Cerebellar nuclear complex (tissue), 1 donor: ENCODE results near the gene CXCL1.

Experiments used
- DNase-seq, 2 experiments: peaks; one replicate each; lab custom pipeline; 2025; lab: John Stamatoyannopoulos, UW

The CXCL1 gene

DNA sequence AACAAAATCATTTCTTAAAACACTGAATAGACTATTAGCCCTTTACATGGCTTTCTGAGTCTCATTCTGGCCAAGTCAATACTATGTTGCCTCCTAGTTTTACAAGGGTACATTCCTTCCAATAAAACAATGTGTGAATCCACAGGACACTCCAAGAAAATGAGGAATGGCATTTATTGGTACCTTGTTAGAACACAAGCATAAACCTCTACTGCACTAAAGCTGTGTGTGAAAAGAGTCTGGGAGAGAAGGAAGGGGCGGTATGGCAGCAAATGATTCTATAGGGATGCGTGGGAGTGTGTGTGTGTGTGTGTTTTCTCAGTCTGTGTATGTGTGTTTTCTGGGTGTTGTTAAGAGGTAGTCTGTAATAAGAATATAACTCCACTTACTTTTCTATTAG lies 48.9 kb downstream of the CXCL1 start:
- DNase-seq = no peak

- DNase-seq = no peak
Observed at GRCh38 chr4:73919691-73920090, 50.5 kb downstream of the CXCL1 start.
